LNCaP clone FGC (cell line): ENCODE results near the gene NOSTRIN.

Experiments
- DNase-seq: peaks from one replicate; pipeline ENCODE4 v3.0.0-alpha.2; 2011; ENCODE audit warnings: low read depth
- H3K4me3 ChIP-seq: 2 replicates; pipeline ENCODE4 v1.5.1; 2011; ENCODE audit warnings: mild to moderate bottlenecking, low read depth, low read length, control low read depth
- CTCF ChIP-seq: IDR thresholded peaks from 2 replicates; pipeline ENCODE4 v1.5.1; 2012; ENCODE audit warnings: mild to moderate bottlenecking; ENCODE audit not compliant: control insufficient read depth, insufficient read depth; ENCODE audit errors: extremely low read depth

The NOSTRIN gene

GRCh38 chr2:168907940-168908662 lies 105.7 kb downstream of the NOSTRIN start:
- H3K4me3 ChIP-seq: no peak overlapping the region
- DNase-seq: no peak
- TF ChIP-seq CTCF: no peak

GRCh38 chr2:168910330-168910729 lies 107.9 kb downstream of the NOSTRIN start:
- H3K4me3 ChIP-seq: no peak overlapping the region
- no peak for TF ChIP-seq CTCF
- no peak for DNase-seq

GRCh38 chr2:168912466-168912865 lies 110.0 kb downstream of the NOSTRIN start:
- DNase-seq: no peak
- no peak overlapping the region for H3K4me3 ChIP-seq
- TF ChIP-seq CTCF: no peak

- no peak overlapping the region for H3K4me3 ChIP-seq
- DNase-seq: no peak
- TF ChIP-seq CTCF: no peak
These were observed 110.5 kb downstream of the NOSTRIN start for GRCh38 chr2:168912901-168913369.

GRCh38 chr2:168913495-168913894 lies 111.1 kb downstream of the NOSTRIN start:
- H3K4me3 ChIP-seq: no peak overlapping the region
- DNase-seq: no peak
- TF ChIP-seq CTCF: no peak
